Adrenal gland (tissue), 5 donors: ENCODE data around the gene PDXP.

Experiments
- CTCF ChIP-seq, 6 experiments: fragments of 450-650 bp in 4 of 6; fragments of 200-600 bp in 2 of 6; sonication (generic) in 1 of 6; IDR thresholded peaks; 1 replicate in 5 of 6; 2 replicates in 1 of 6; pipeline versions ENCODE4 v1.5.1 to v1.8.0; 2016 to 2021; ENCODE audit warnings: antibody characterized with exemption in 6 of 6, mild to moderate bottlenecking in 2 of 6, moderate library complexity in 1 of 6
- POLR2A ChIP-seq, 2 donors: fragments of 450-650 bp; IDR thresholded peaks; one replicate each; pipeline ENCODE4 v1.6.1; 2017; ENCODE audit warnings: antibody characterized with exemption in 2 of 2, mild to moderate bottlenecking in 2 of 2, moderate library complexity in 1 of 2
- donor health status: DM: no; HTN: no; CAD: no.

- TF ChIP-seq CTCF (IDR thresholded peaks at IDR 0.05) (no peak), POLR2A (IDR thresholded peaks at IDR 0.05) (no peak)
These were observed 6.0 kb downstream of the PDXP start for GRCh38 chr22:37664249-37665101.
